B cell (primary cell): ENCODE data around the gene RPA3. TPM values are rescaled to one million over a fixed set of nuclear protein-coding genes. Genes with fewer than 3 reads are reported as not detected.
"Not testable (repeated sequence)": the region's sequence is repeated elsewhere in the genome, so short reads cannot be mapped to it uniquely, and the experiment has no call there.

Experiments used
- ATAC-seq: fragments of 200-7000 bp; cut with Tn5 transposase; one replicate; pipeline ENCODE4 v1.10.0; 2021; ENCODE audit warnings: low read depth, mild to moderate bottlenecking, moderate number of reproducible peaks, moderate library complexity
- CTCF ChIA-PET: fragments of 350-600 bp; sonication (Branson Sonifier 250); formaldehyde crosslinking; loops from one replicate; lab custom pipeline; 2021; ENCODE audit warnings: antibody characterized with exemption, inconsistent platforms; lab: Charles Lee
- POLR2A ChIA-PET: fragments of 350-600 bp; sonication (Branson Sonifier 250); formaldehyde crosslinking; loops from one replicate; lab custom pipeline; 2021; ENCODE audit warnings: antibody characterized with exemption; lab: Charles Lee
- DNase-seq: peaks from one replicate; pipeline ENCODE4 v3.0.0; 2013
- H2AFZ ChIP-seq: 2 replicates; pipeline ENCODE4 v1.6.1; 2012; ENCODE audit warnings: mild to moderate bottlenecking, low read depth, low read length; ENCODE audit not compliant: insufficient read depth, poor library complexity, severe bottlenecking
- H3K27ac ChIP-seq, 2 donors: 1 replicate in 1 of 2; 2 replicates in 1 of 2; pipeline ENCODE4 v1.5.1; 2012 to 2013; ENCODE audit warnings: low read length in 2 of 2, mild to moderate bottlenecking in 2 of 2, moderate library complexity in 1 of 2
- H3K27me3 ChIP-seq, 4 experiments: fragments of 200-600 bp in 1 of 4; sonication (generic) in 1 of 4; replicated peaks in 1 of 4; 1 replicate in 2 of 4; 2 replicates in 2 of 4; pipeline versions ENCODE4 v1.6.1 to v1.7.0; 2013 to 2016; ENCODE audit warnings: low read length in 3 of 4, mild to moderate bottlenecking in 2 of 4, mixed read lengths in 1 of 4, moderate library complexity in 1 of 4; ENCODE audit not compliant: insufficient read depth in 4 of 4, control insufficient read depth in 3 of 4; ENCODE audit errors: control extremely low read depth in 1 of 4
- H3K36me3 ChIP-seq, 2 experiments: replicated peaks in 1 of 2; 1 replicate in 1 of 2; 2 replicates in 1 of 2; pipeline versions ENCODE4 v1.6.1 to v1.7.1; 2013; ENCODE audit warnings: low read length in 1 of 2; ENCODE audit not compliant: insufficient read depth in 2 of 2, control insufficient read depth in 1 of 2; ENCODE audit errors: control extremely low read depth in 1 of 2, extremely low read depth in 1 of 2
- H3K4me1 ChIP-seq, 2 donors: fragments of 200-600 bp in 1 of 2; sonication (generic) in 1 of 2; 1 replicate in 1 of 2; 2 replicates in 1 of 2; pipeline versions ENCODE4 v1.5.1 to v1.6.1; 2013 to 2017; ENCODE audit warnings: low read length in 2 of 2; ENCODE audit not compliant: control insufficient read depth in 2 of 2, insufficient read depth in 2 of 2
- H3K4me2 ChIP-seq: replicated peaks from 2 replicates; pipeline ENCODE3; 2012; ENCODE audit warnings: mild to moderate bottlenecking, low read depth, low read length; ENCODE audit not compliant: poor library complexity, severe bottlenecking
- H3K4me3 ChIP-seq, 5 experiments: fragments of 200-600 bp in 1 of 5; sonication (generic) in 1 of 5; 1 replicate in 3 of 5; 2 replicates in 2 of 5; pipeline versions ENCODE4 v1.5.1 to v1.7.0; 2011 to 2016; ENCODE audit warnings: low read length in 4 of 5, mild to moderate bottlenecking in 4 of 5, low read depth in 2 of 5, control low read depth in 1 of 5, moderate library complexity in 1 of 5; ENCODE audit not compliant: insufficient read depth in 1 of 5; ENCODE audit errors: control extremely low read depth in 1 of 5, extremely low read depth in 1 of 5
- H3K79me2 ChIP-seq: fragments of 200-600 bp; sonication (generic); one replicate; pipeline ENCODE4 v1.6.0; 2016; ENCODE audit warnings: low read length; ENCODE audit not compliant: control insufficient read depth, insufficient read depth
- H3K9ac ChIP-seq: fragments of 200-600 bp; sonication (generic); 2 replicates; pipeline ENCODE4 v1.6.1; 2017; ENCODE audit warnings: mild to moderate bottlenecking, low read length, moderate library complexity
- H3K9me3 ChIP-seq, 3 donors: one replicate each; pipeline versions ENCODE4 v1.6.1 to v1.7.1; 2013; ENCODE audit warnings: low read length in 2 of 3; ENCODE audit not compliant: control insufficient read depth in 2 of 3, insufficient read depth in 1 of 3; ENCODE audit errors: control extremely low read depth in 1 of 3
- H4K20me1 ChIP-seq: 2 replicates; pipeline ENCODE4 v1.6.0; 2012; ENCODE audit warnings: mild to moderate bottlenecking, low read length; ENCODE audit not compliant: insufficient read depth, control insufficient read depth, poor library complexity, severe bottlenecking
- H3K27ac Mint-ChIP-seq: one replicate; pipeline ENCODE4 v1.8.0; 2021; ENCODE audit warnings: mixed read lengths
- H3K27me3 Mint-ChIP-seq: one replicate; pipeline ENCODE4 v1.8.0; 2021; ENCODE audit warnings: mixed read lengths
- H3K4me1 Mint-ChIP-seq: one replicate; pipeline ENCODE4 v1.8.0; 2021; ENCODE audit warnings: mixed read lengths
- H3K4me3 Mint-ChIP-seq: one replicate; pipeline ENCODE4 v1.8.0; 2021; ENCODE audit warnings: mixed read lengths
- H3K9me3 Mint-ChIP-seq: one replicate; pipeline ENCODE4 v1.8.0; 2022; ENCODE audit warnings: mixed read lengths; ENCODE audit not compliant: insufficient read depth
- EZH2 ChIP-seq: IDR thresholded peaks from 2 replicates; pipeline ENCODE4 v1.6.1; 2012; ENCODE audit warnings: borderline replicate concordance, low read depth, mild to moderate bottlenecking, moderate library complexity, low read length; ENCODE audit not compliant: insufficient read depth, poor library complexity, severe bottlenecking
- WGBS: methylation state at CpG from one replicate; pipeline ENCODE4 v1.1.5; 2013; ENCODE audit warnings: missing lambda C conversion rate; ENCODE audit not compliant: insufficient coverage; 5-methylcytosine and 5-hydroxymethylcytosine counted together
- intact Hi-C: fragments of 100-400 bp; cut with micrococcal nuclease; formaldehyde crosslinking; loops from one replicate; pipeline ENCODE4 v1.10.0; 2022
- polyA plus RNA-seq: library from polyadenylated mRNA; depleted of rRNA; stranded (reverse); fragments of >200 nt; gene quantifications from 2 replicates; pipeline ENCODE4 v1.2.3, GENCODE V29; 2012
- total RNA-seq, 2 donors: library from RNA; stranded (reverse); fragments of 120-200 nt in 1 of 2; gene quantifications; 1 replicate in 1 of 2; 2 replicates in 1 of 2; pipeline versions ENCODE4 v1.2.3 to v1.2.4, GENCODE V29; 2013 to 2022
- TF ChIP-seq, protein P1 (sequence below): fragments of 200-600 bp; IDR thresholded peaks from one replicate; pipeline ENCODE4 v1.8.0; 2022; ENCODE audit warnings: antibody characterized with exemption, mild to moderate bottlenecking

The RPA3 gene
- total and polyA plus RNA-seq, 2 donors (not counting 1 experiment from before 2014, with no cell fraction given) = 25.6 to 49.3 TPM

- Histone ChIP-seq H3K4me3 (no peak overlapping the region), H3K4me2 (peak overlapping the region; percentile 16), H4K20me1 (no peaks in the 10 kb centered on the region), H3K9me3 (peaks cover 2 to 7% (median 6%) of the 10 kb centered on the region in 3 donors), H3K27me3 (no peaks in the 10 kb centered on the region), H3K36me3 (peaks cover 0 to 7% of the 10 kb centered on the region in 2 experiments), H2AFZ (peak overlapping the region; percentile 60), H3K9ac (no peak overlapping the region), H3K4me1 (peaks cover 3 to 11% of the 10 kb centered on the region in 2 donors), H3K79me2 (peaks cover 23% of the 10 kb centered on the region), H3K27ac (peak overlapping the region; percentile 48 to 54)
- Mint-ChIP-seq H3K27ac (peak overlapping the region; percentile 89), H3K4me3 (no peak overlapping the region), H3K9me3 (peaks cover 6% of the 10 kb centered on the region), H3K4me1 (peaks cover 28% of the 10 kb centered on the region), H3K27me3 (no peaks in the 10 kb centered on the region)
- POLR2A ChIA-PET = interaction anchor here (1.0 to 1.1 kb wide), 2 partner anchors 289 to 506 kb away, joined by 3 read pairs; no protein-coding TSS in a partner anchor
- peak; percentile 84 for ATAC-seq
- peak; percentile 78 for DNase-seq
- no peak for TF ChIP-seq EZH2
- TF ChIP-seq, protein P1, sequence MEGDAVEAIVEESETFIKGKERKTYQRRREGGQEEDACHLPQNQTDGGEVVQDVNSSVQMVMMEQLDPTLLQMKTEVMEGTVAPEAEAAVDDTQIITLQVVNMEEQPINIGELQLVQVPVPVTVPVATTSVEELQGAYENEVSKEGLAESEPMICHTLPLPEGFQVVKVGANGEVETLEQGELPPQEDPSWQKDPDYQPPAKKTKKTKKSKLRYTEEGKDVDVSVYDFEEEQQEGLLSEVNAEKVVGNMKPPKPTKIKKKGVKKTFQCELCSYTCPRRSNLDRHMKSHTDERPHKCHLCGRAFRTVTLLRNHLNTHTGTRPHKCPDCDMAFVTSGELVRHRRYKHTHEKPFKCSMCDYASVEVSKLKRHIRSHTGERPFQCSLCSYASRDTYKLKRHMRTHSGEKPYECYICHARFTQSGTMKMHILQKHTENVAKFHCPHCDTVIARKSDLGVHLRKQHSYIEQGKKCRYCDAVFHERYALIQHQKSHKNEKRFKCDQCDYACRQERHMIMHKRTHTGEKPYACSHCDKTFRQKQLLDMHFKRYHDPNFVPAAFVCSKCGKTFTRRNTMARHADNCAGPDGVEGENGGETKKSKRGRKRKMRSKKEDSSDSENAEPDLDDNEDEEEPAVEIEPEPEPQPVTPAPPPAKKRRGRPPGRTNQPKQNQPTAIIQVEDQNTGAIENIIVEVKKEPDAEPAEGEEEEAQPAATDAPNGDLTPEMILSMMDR = peak; percentile 81
- WGBS = no CpG with 5 or more reads among the region's 7 CpGs
- CTCF ChIA-PET = interaction anchor here (0.7 to 3.7 kb wide), 63 partner anchors 9 to 615 kb away, joined by 3 to 119 read pairs (median 5); partner anchors contain the start of genes GLCCI1, RPA3 and UMAD1
- intact Hi-C loops = loop anchor here (1.0 to 5.0 kb wide), 6 partner anchors 80 to 536 kb away; partner anchors contain the start of gene GLCCI1
Observed at GRCh38 chr7:7681191-7681935, 37.0 kb downstream of the RPA3 start.

GRCh38 chr7:7679640-7680039, 38.8 kb downstream of the RPA3 start:
- WGBS = no CpG with 5 or more reads among the region's 2 CpGs
- H4K20me1 ChIP-seq, DNase-seq, H3K27me3 Mint-ChIP-seq, H3K9ac ChIP-seq, H3K27me3 ChIP-seq, H2AFZ ChIP-seq, H3K4me2 ChIP-seq, H3K4me3 Mint-ChIP-seq, H3K9me3 ChIP-seq, H3K4me3 ChIP-seq, ATAC-seq, POLR2A ChIA-PET, H3K9me3 Mint-ChIP-seq: not testable (repeated sequence)
- H3K79me2 ChIP-seq = peaks cover 23% of the 10 kb centered on the region
- Mint-ChIP-seq H3K4me1 (peaks cover 36% of the 10 kb centered on the region), H3K27ac (peak overlapping the region; percentile 38)
- peaks cover 8 to 19% of the 10 kb centered on the region in 2 experiments for H3K36me3 ChIP-seq
- peaks cover 3 to 11% of the 10 kb centered on the region in 2 donors for H3K4me1 ChIP-seq
- peak overlapping the region in 1 of 2 donors; percentile 28 for H3K27ac ChIP-seq
- intact Hi-C loops = loop anchor here (5.0 kb wide), 1 partner anchor 82 kb away; no protein-coding TSS in a partner anchor
- CTCF ChIA-PET = interaction anchor here (2.8 to 3.7 kb wide), 5 partner anchors 11 to 509 kb away, joined by 9 to 119 read pairs (median 22); no protein-coding TSS in a partner anchor
